Kidney (tissue), 14 donors: ENCODE data around the gene ACBD6. TPM values are rescaled to one million over a fixed set of nuclear protein-coding genes. Genes with fewer than 3 reads are reported as not detected.

ENCODE experiments used
- DNase-seq, 5 donors: peaks; one replicate each; pipeline ENCODE4 v3.0.0-alpha.2; 2013 to 2020
- FAIRE-seq: peaks from 2 replicates; lab custom pipeline; 2012; peaks lifted over from hg19 to GRCh38; lab: Jason Lieb, UNC
- H3K27ac ChIP-seq, 2 donors: one replicate each; pipeline ENCODE4 v1.7.0; 2013; ENCODE audit warnings: low read depth in 2 of 2, low read length in 2 of 2, inconsistent platforms in 1 of 2
- H3K27me3 ChIP-seq: one replicate; pipeline ENCODE4 v1.7.1; 2013; ENCODE audit warnings: low read length, inconsistent platforms; ENCODE audit not compliant: control insufficient read depth, insufficient read depth
- H3K36me3 ChIP-seq, 3 donors: one replicate each; pipeline versions ENCODE4 v1.7.0 to v1.7.1; 2013; ENCODE audit warnings: low read length in 3 of 3, control low read depth in 1 of 3, inconsistent platforms in 1 of 3; ENCODE audit not compliant: insufficient read depth in 3 of 3, control insufficient read depth in 2 of 3
- H3K4me1 ChIP-seq, 3 donors: one replicate each; pipeline versions ENCODE4 v1.7.0 to v1.7.1; 2013; ENCODE audit warnings: low read length in 3 of 3, inconsistent platforms in 1 of 3, low read depth in 1 of 3; ENCODE audit not compliant: control insufficient read depth in 2 of 3, insufficient read depth in 2 of 3
- H3K4me3 ChIP-seq, 3 donors: one replicate each; pipeline versions ENCODE4 v1.7.0 to v1.8.1; 2013; ENCODE audit warnings: low read length in 3 of 3, control low read depth in 1 of 3, inconsistent platforms in 1 of 3
- H3K9ac ChIP-seq, 3 donors: one replicate each; pipeline versions ENCODE4 v1.7.0 to v1.7.1; 2013; ENCODE audit warnings: low read length in 3 of 3, control low read depth in 1 of 3, inconsistent platforms in 1 of 3
- H3K9me3 ChIP-seq, 3 donors: one replicate each; pipeline versions ENCODE4 v1.7.0 to v1.7.1; 2013; ENCODE audit warnings: low read length in 3 of 3, control low read depth in 1 of 3, inconsistent platforms in 1 of 3; ENCODE audit not compliant: control insufficient read depth in 2 of 3, insufficient read depth in 1 of 3
- CTCF ChIP-seq: IDR thresholded peaks from 3 replicates; pipeline ENCODE4 v1.5.1; 2012; ENCODE audit warnings: mild to moderate bottlenecking, moderate library complexity, borderline replicate concordance; ENCODE audit not compliant: insufficient read depth; ENCODE audit errors: extremely low read depth
- intact Hi-C: fragments of 100-400 bp; cut with DNase I; formaldehyde crosslinking; loops from one replicate; pipeline ENCODE4 v1.11.1; 2022
- polyA plus RNA-seq: library from polyadenylated mRNA; stranded (reverse); fragments of 350-450 nt; fragmentation: Illumina TruSeq; extraction: RNeasy Lipid Tissue Mini Kit (QIAGEN cat#74804); gene quantifications from one replicate; pipeline ENCODE4 v1.2.3, GENCODE V29; 2014; ENCODE audit warnings: low read depth, low replicate concordance; ENCODE audit not compliant: insufficient read depth
- total RNA-seq: library from RNA; stranded (reverse); fragmentation: NEBNext Ultra II Directional; extraction: Animal tissue kit (Norgen Biotek cat#: 25700); gene quantifications from one replicate; pipeline ENCODE4 v1.2.1, GENCODE V29; 2021
- donor health status: control.
- donor health status: control.
- donor health status: control.
- donor health status: control.
- donor health status: control.
- donor health status: DM: yes; HTN: yes; CAD: no.
- donor health status: Normal renal cell carcinoma (clear cell type).

Gene ACBD6
- total and polyA plus RNA-seq, 2 donors from 2014 or later, result 30.9 to 36.4 TPM

GRCh38 chr1:180259431-180260338 lies 242.7 kb downstream of the ACBD6 start:
- intact Hi-C loops, result loop anchor here (10.0 kb wide), 1 partner anchor 215 kb away; no protein-coding TSS in a partner anchor
- no peaks in the 10 kb centered on the region for H3K36me3 ChIP-seq
- H3K4me1 ChIP-seq, result peaks cover 0 to 31% (median 17%) of the 10 kb centered on the region in 3 donors
- no peaks in the 10 kb centered on the region for H3K27me3 ChIP-seq
- H3K4me3 ChIP-seq, result no peak overlapping the region
- no peak overlapping the region for H3K9ac ChIP-seq
- no peaks in the 10 kb centered on the region for H3K9me3 ChIP-seq
- FAIRE-seq, result no peak
- H3K27ac ChIP-seq, result no peak overlapping the region
- no peak for DNase-seq
- no peak for TF ChIP-seq CTCF

- no peak for DNase-seq
- FAIRE-seq, result no peak
- H3K4me3 ChIP-seq, result no peak overlapping the region
These were observed 243.4 kb downstream of the ACBD6 start for GRCh38 chr1:180258935-180259334.

GRCh38 chr1:180258290-180258689 lies 244.1 kb downstream of the ACBD6 start:
- Histone ChIP-seq H3K9me3 (no peaks in the 10 kb centered on the region), H3K27ac (no peak overlapping the region), H3K9ac (no peak overlapping the region), H3K27me3 (no peaks in the 10 kb centered on the region), H3K4me1 (peaks cover 0 to 31% (median 17%) of the 10 kb centered on the region in 3 donors), H3K4me3 (no peak overlapping the region), H3K36me3 (no peaks in the 10 kb centered on the region)
- FAIRE-seq, result no peak
- intact Hi-C loops, result loop anchor here (10.0 kb wide), 1 partner anchor 217 kb away; no protein-coding TSS in a partner anchor
- TF ChIP-seq CTCF, result no peak
- DNase-seq, result no peak

More at GRCh38 chr1:180258935-180259334, 243.4 kb downstream of the ACBD6 start:
- Histone ChIP-seq H3K9ac (no peak overlapping the region), H3K27ac (no peak overlapping the region), H3K36me3 (no peaks in the 10 kb centered on the region), H3K9me3 (no peaks in the 10 kb centered on the region), H3K4me1 (peaks cover 0 to 31% (median 17%) of the 10 kb centered on the region in 3 donors), H3K27me3 (no peaks in the 10 kb centered on the region)
- no peak for TF ChIP-seq CTCF
- intact Hi-C loops, result loop anchor here (10.0 kb wide), 1 partner anchor 216 kb away; no protein-coding TSS in a partner anchor
